Measurements from ENCODE around the gene UGT1A7. TPM values are rescaled to one million over a fixed set of nuclear protein-coding genes. Genes with fewer than 3 reads are reported as not detected.

The UGT1A7 gene
- total and polyA plus RNA-seq, 2 donors from 2014 or later, result 0.35 to 1.3 TPM

DNA sequence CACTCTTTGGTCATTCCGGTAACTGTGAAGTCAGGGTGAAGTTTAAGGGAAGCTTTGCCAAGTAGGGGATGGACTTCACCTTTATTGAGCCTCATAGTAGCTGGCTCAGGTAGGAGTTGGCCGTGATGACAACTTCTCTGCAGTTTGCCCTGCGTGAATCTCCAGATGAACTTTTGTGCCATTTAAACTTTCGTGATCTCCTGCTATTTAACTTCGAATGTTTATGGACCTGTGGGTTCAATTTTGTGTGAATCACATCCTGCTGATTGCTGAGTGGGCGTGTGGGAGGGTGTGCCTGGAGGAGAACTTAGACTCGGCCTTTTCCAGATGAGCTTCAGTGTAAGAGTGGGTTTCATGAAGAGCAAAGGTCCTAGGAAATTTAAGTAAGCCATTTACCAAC is 82.6 kb downstream of the UGT1A7 start:
- TF ChIP-seq, protein P1, sequence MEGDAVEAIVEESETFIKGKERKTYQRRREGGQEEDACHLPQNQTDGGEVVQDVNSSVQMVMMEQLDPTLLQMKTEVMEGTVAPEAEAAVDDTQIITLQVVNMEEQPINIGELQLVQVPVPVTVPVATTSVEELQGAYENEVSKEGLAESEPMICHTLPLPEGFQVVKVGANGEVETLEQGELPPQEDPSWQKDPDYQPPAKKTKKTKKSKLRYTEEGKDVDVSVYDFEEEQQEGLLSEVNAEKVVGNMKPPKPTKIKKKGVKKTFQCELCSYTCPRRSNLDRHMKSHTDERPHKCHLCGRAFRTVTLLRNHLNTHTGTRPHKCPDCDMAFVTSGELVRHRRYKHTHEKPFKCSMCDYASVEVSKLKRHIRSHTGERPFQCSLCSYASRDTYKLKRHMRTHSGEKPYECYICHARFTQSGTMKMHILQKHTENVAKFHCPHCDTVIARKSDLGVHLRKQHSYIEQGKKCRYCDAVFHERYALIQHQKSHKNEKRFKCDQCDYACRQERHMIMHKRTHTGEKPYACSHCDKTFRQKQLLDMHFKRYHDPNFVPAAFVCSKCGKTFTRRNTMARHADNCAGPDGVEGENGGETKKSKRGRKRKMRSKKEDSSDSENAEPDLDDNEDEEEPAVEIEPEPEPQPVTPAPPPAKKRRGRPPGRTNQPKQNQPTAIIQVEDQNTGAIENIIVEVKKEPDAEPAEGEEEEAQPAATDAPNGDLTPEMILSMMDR (IDR thresholded peaks at IDR 0.05; ENCODE audit: borderline replicate concordance, extremely low read depth, insufficient read depth), result no peak
- Histone ChIP-seq H3K27ac (ENCODE audit: low read depth in 2 of 2, low read length in 2 of 2) (peak overlapping the region in 1 of 2 donors; percentile 61), H3K4me3 (ENCODE audit: low read length in 3 of 3) (no peak overlapping the region), H3K4me1 (ENCODE audit: control insufficient read depth in 2 of 3, insufficient read depth in 2 of 3, low read depth in 1 of 3, low read length in 3 of 3) (peaks cover 0 to 2% (median 0%) of the 10 kb centered on the region in 3 donors), H3K27me3 (ENCODE audit: control insufficient read depth, insufficient read depth, low read length) (no peaks in the 10 kb centered on the region), H3K9me3 (ENCODE audit: control insufficient read depth in 2 of 3, insufficient read depth in 1 of 3, low read length in 3 of 3) (no peaks in the 10 kb centered on the region), H3K9ac (ENCODE audit: low read length in 3 of 3) (no peak overlapping the region), H3K36me3 (ENCODE audit: control insufficient read depth in 2 of 3, insufficient read depth in 3 of 3, low read length in 3 of 3) (peaks cover 0 to 13% (median 6%) of the 10 kb centered on the region in 3 donors)
- no peak for FAIRE-seq
- DNase-seq, result no peak
- intact Hi-C loops (cut with DNase I), result no loop called here

GRCh38 chr2:233764761-233765160 is 83.1 kb downstream of the UGT1A7 start:
- no peak for FAIRE-seq
- Histone ChIP-seq H3K36me3 (ENCODE audit: control insufficient read depth in 2 of 3, insufficient read depth in 3 of 3, low read length in 3 of 3) (peaks cover 0 to 17% (median 11%) of the 10 kb centered on the region in 3 donors), H3K9me3 (ENCODE audit: control insufficient read depth in 2 of 3, insufficient read depth in 1 of 3, low read length in 3 of 3) (no peaks in the 10 kb centered on the region), H3K27me3 (ENCODE audit: control insufficient read depth, insufficient read depth, low read length) (no peaks in the 10 kb centered on the region), H3K27ac (ENCODE audit: low read depth in 2 of 2, low read length in 2 of 2) (no peak overlapping the region), H3K9ac (ENCODE audit: low read length in 3 of 3) (no peak overlapping the region), H3K4me1 (ENCODE audit: control insufficient read depth in 2 of 3, insufficient read depth in 2 of 3, low read depth in 1 of 3, low read length in 3 of 3) (peaks cover 0 to 2% (median 0%) of the 10 kb centered on the region in 3 donors), H3K4me3 (ENCODE audit: low read length in 3 of 3) (no peak overlapping the region)
- intact Hi-C loops (cut with DNase I), result no loop called here
- no peak for DNase-seq
- TF ChIP-seq, protein P1 (IDR thresholded peaks at IDR 0.05; ENCODE audit: borderline replicate concordance, extremely low read depth, insufficient read depth), result no peak

DNA sequence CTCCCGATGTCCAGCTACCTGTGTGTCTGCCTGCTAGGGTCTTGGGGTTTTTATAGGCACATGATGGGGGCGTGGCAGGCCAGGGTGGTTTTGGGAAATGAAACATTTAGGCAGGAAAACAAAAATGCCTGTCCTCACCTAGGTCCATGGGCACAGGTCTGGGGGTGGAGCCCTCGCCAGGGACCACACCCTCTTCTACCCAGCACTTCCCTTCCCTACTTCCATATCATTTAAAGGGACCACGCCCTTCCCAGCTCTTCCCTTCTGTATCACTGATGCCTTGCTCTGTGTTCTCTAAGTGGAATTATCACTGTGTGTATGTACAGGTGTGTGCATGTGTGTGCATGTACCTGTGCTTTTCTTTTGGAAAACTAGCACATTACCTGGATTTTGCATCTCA is 84.7 kb downstream of the UGT1A7 start:
- DNase-seq (no peak), FAIRE-seq (no peak)
- Histone ChIP-seq H3K9ac (ENCODE audit: low read length in 3 of 3) (no peak overlapping the region), H3K27me3 (ENCODE audit: control insufficient read depth, insufficient read depth, low read length) (no peaks in the 10 kb centered on the region), H3K4me1 (ENCODE audit: control insufficient read depth in 2 of 3, insufficient read depth in 2 of 3, low read depth in 1 of 3, low read length in 3 of 3) (no peaks in the 10 kb centered on the region), H3K27ac (ENCODE audit: low read depth in 2 of 2, low read length in 2 of 2) (no peak overlapping the region), H3K4me3 (ENCODE audit: low read length in 3 of 3) (no peak overlapping the region), H3K36me3 (ENCODE audit: control insufficient read depth in 2 of 3, insufficient read depth in 3 of 3, low read length in 3 of 3) (peaks cover 0 to 24% (median 13%) of the 10 kb centered on the region in 3 donors), H3K9me3 (ENCODE audit: control insufficient read depth in 2 of 3, insufficient read depth in 1 of 3, low read length in 3 of 3) (no peaks in the 10 kb centered on the region)
- TF ChIP-seq, protein P1 (IDR thresholded peaks at IDR 0.05; ENCODE audit: borderline replicate concordance, extremely low read depth, insufficient read depth), result no peak
- intact Hi-C loops (cut with DNase I), result no loop called here

DNA sequence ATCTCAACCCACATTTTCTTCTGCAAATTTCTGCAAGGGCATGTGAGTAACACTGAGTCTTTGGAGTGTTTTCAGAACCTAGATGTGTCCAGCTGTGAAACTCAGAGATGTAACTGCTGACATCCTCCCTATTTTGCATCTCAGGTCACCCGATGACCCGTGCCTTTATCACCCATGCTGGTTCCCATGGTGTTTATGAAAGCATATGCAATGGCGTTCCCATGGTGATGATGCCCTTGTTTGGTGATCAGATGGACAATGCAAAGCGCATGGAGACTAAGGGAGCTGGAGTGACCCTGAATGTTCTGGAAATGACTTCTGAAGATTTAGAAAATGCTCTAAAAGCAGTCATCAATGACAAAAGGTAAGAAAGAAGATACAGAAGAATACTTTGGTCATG is 86.4 kb downstream of the UGT1A7 start:
- no peak for FAIRE-seq
- H3K9ac ChIP-seq (ENCODE audit: low read length in 3 of 3), result no peak overlapping the region
- peaks cover 0 to 34% (median 16%) of the 10 kb centered on the region in 3 donors for H3K36me3 ChIP-seq (ENCODE audit: control insufficient read depth in 2 of 3, insufficient read depth in 3 of 3, low read length in 3 of 3)
- no peaks in the 10 kb centered on the region for H3K9me3 ChIP-seq (ENCODE audit: control insufficient read depth in 2 of 3, insufficient read depth in 1 of 3, low read length in 3 of 3)
- no peaks in the 10 kb centered on the region for H3K27me3 ChIP-seq (ENCODE audit: control insufficient read depth, insufficient read depth, low read length)
- H3K27ac ChIP-seq (ENCODE audit: low read depth in 2 of 2, low read length in 2 of 2), result no peak overlapping the region
- H3K4me1 ChIP-seq (ENCODE audit: control insufficient read depth in 2 of 3, insufficient read depth in 2 of 3, low read depth in 1 of 3, low read length in 3 of 3), result no peaks in the 10 kb centered on the region
- intact Hi-C loops (cut with DNase I), result no loop called here
- H3K4me3 ChIP-seq (ENCODE audit: low read length in 3 of 3), result no peak overlapping the region
- DNase-seq, result no peak
- TF ChIP-seq, protein P1 (IDR thresholded peaks at IDR 0.05; ENCODE audit: borderline replicate concordance, extremely low read depth, insufficient read depth), result no peak
